Heart right ventricle (tissue), 16 donors: ENCODE measurements around the gene CAPN8. TPM values are rescaled to one million over a fixed set of nuclear protein-coding genes. Genes with fewer than 3 reads are reported as not detected.

ENCODE experiments used
- ATAC-seq, 8 donors: fragments of 200-7000 bp; cut with Tn5 transposase; one replicate each; pipeline ENCODE4 v1.9.1; 2020; ENCODE audit warnings: mild to moderate bottlenecking in 8 of 8, moderate library complexity in 8 of 8, moderate number of reproducible peaks in 1 of 8
- DNase-seq, 2 donors: peaks; one replicate each; pipeline ENCODE4 v3.0.0-alpha.2; 2020
- H3K27ac ChIP-seq, 10 donors: fragments of 200-600 bp; sonication (generic) in 2 of 10; one replicate each; pipeline versions ENCODE4 v1.5.0 to v1.8.0; 2020 to 2022; ENCODE audit warnings: mild to moderate bottlenecking in 3 of 10
- H3K27me3 ChIP-seq, 7 donors: fragments of 200-600 bp; one replicate each; pipeline ENCODE4 v1.8.0; 2021 to 2022; ENCODE audit warnings: mild to moderate bottlenecking in 2 of 7
- H3K36me3 ChIP-seq, 9 donors: fragments of 200-600 bp; sonication (generic) in 1 of 9; one replicate each; pipeline versions ENCODE4 v1.5.0 to v1.8.0; 2020 to 2022; ENCODE audit warnings: mild to moderate bottlenecking in 2 of 9
- H3K4me1 ChIP-seq, 9 donors: fragments of 200-600 bp; sonication (generic) in 1 of 9; one replicate each; pipeline versions ENCODE4 v1.5.0 to v1.8.0; 2020 to 2022; ENCODE audit warnings: mild to moderate bottlenecking in 4 of 9
- H3K4me3 ChIP-seq, 10 donors: fragments of 200-600 bp; sonication (generic) in 2 of 10; one replicate each; pipeline versions ENCODE4 v1.5.0 to v1.8.0; 2020 to 2022; ENCODE audit warnings: mild to moderate bottlenecking in 7 of 10, moderate library complexity in 2 of 10
- H3K9me3 ChIP-seq, 11 donors: fragments of 200-600 bp in 10 of 11; sonication (generic) in 2 of 11; one replicate each; pipeline versions ENCODE4 v1.5.0 to v1.8.0; 2013 to 2022; ENCODE audit warnings: mild to moderate bottlenecking in 2 of 11, control low read depth in 1 of 11, moderate library complexity in 1 of 11
- CTCF ChIP-seq, 9 donors: fragments of 200-600 bp; sonication (generic) in 2 of 9; IDR thresholded peaks; one replicate each; pipeline versions ENCODE4 v1.5.0 to v1.8.0; 2021 to 2022; ENCODE audit warnings: antibody characterized with exemption in 9 of 9, mild to moderate bottlenecking in 5 of 9, moderate library complexity in 1 of 9
- WGBS, 2 donors: extraction: QIAGEN DNeasy Blood & Tissue Kit; methylation state at CpG; one replicate each; pipeline ENCODE4 v1.1.7; 2013; ENCODE audit warnings: inconsistent platforms in 1 of 2; 5-methylcytosine and 5-hydroxymethylcytosine counted together
- intact Hi-C, 10 donors: fragments of 100-400 bp; cut with DNase I; formaldehyde crosslinking; loops; one replicate each; pipeline versions ENCODE4 v1.11.1 to v1.14.2; 2022
- polyA plus RNA-seq, 2 donors: library from polyadenylated mRNA; stranded (reverse); fragments of 200-250 nt; gene quantifications; one replicate each; pipeline ENCODE4 v1.2.3, GENCODE V29; 2013
- total RNA-seq, 10 donors: library from RNA; stranded (reverse); fragmentation: NEBNext Ultra II Directional in 3 of 10; extraction: Animal tissue kit (Norgen Biotek cat#: 25700) in 3 of 10; gene quantifications; one replicate each; pipeline versions ENCODE4 v1.2.1 to v1.2.4, GENCODE V29; 2021 to 2023
- donor health status: Arrhythmogenic right ventricular cardiomyopathy.
- donor health status: ischemic (EF 13 %, LVEDD 7.1; RV severe dilation, severe dysfunction).
- donor health status: healthy with polysubstance abuse.
- donor health status: DM: no; HTN: yes; CAD: no.
- donor health status: DM: no; HTN: no; CAD: no.
- donor health status: ischemic (EF 25% LVEDD 6.9; RV normal size, moderate dysfunction).
- donor health status: ischemic (EF 25% LVEDD 5.7; RV mildly dilated, moderate dysfunction).
- donor health status: healthy.
- donor health status: DM: yes; HTN: yes; CAD: no.
- donor health status: Ischemic cardiomyopathy.
- donor health status: ischemic (EF 35%, LVEDD 5.7; RV mildly dilated, moderate dysfunction).
- donor health status: nonischemic (EF 11% LVEDD 7.7; RV severe dilation, severe dysfunction).
- donor health status: DM: yes; HTN: yes; CAD: no.
- donor health status: PGD.
- donor health status: ischemic (EF 29% LVEDD 5.4; RV normal size, mild dysfunction).
- donor health status: nonischemic (EF 23%, LVEDD 6.1; RV moderate dilation, normal function).

CAPN8 gene
- total and polyA plus RNA-seq, 12 donors = 0.10 TPM; not detected in 11

GRCh38 chr1:223618680-223619079, 46.8 kb downstream of the CAPN8 start:
- no peak overlapping the region for H3K4me3 ChIP-seq
- TF ChIP-seq CTCF (IDR thresholded peaks at IDR 0.05) = no peak
- H3K36me3 ChIP-seq = no peaks in the 10 kb centered on the region
- ATAC-seq = no peak
- no peaks in the 10 kb centered on the region for H3K9me3 ChIP-seq
- intact Hi-C loops = no loop called here
- peaks cover 0 to 7% (median 0%) of the 10 kb centered on the region in 9 donors for H3K4me1 ChIP-seq
- no peak for DNase-seq
- no peaks in the 10 kb centered on the region for H3K27me3 ChIP-seq
- H3K27ac ChIP-seq = no peak overlapping the region
- 88 to 95% methylated on average over 5 of the region's 5 CpGs for WGBS, 2 donors

GRCh38 chr1:223617323-223618070, 48.0 kb downstream of the CAPN8 start:
- DNase-seq (no peak), ATAC-seq (peak in 1 of 8 donors; percentile 12)
- 38 to 39% methylated on average over 4 of the region's 4 CpGs for WGBS, 2 donors
- H3K4me3 ChIP-seq = no peak overlapping the region
- peak in 3 of 9 donors; percentile 9 to 36 (median 11) for TF ChIP-seq CTCF (IDR thresholded peaks at IDR 0.05)
- H3K4me1 ChIP-seq = peaks cover 0 to 7% (median 0%) of the 10 kb centered on the region in 9 donors
- H3K27me3 ChIP-seq = no peaks in the 10 kb centered on the region
- no peaks in the 10 kb centered on the region for H3K9me3 ChIP-seq
- no peak overlapping the region for H3K27ac ChIP-seq
- no peaks in the 10 kb centered on the region for H3K36me3 ChIP-seq
- intact Hi-C loops = no loop called here

- WGBS, 2 donors = 83 to 90% methylated on average over 4 of the region's 4 CpGs
- ATAC-seq (no peak), DNase-seq (no peak)
- no peak overlapping the region for H3K4me3 ChIP-seq
- H3K36me3 ChIP-seq = no peaks in the 10 kb centered on the region
- no peak overlapping the region for H3K27ac ChIP-seq
- intact Hi-C loops = no loop called here
- no peaks in the 10 kb centered on the region for H3K27me3 ChIP-seq
- H3K4me1 ChIP-seq = peaks cover 0 to 4% (median 0%) of the 10 kb centered on the region in 9 donors
- H3K9me3 ChIP-seq = no peaks in the 10 kb centered on the region
- TF ChIP-seq CTCF (IDR thresholded peaks at IDR 0.05) = no peak
These were observed 48.9 kb downstream of the CAPN8 start for GRCh38 chr1:223616586-223616985.

- 0 to 40% methylated on average over 1 of the region's 1 CpG for WGBS, 2 donors
- Histone ChIP-seq H3K9me3 (no peaks in the 10 kb centered on the region), H3K36me3 (no peaks in the 10 kb centered on the region), H3K27me3 (no peaks in the 10 kb centered on the region), H3K4me3 (no peak overlapping the region), H3K4me1 (no peaks in the 10 kb centered on the region), H3K27ac (no peak overlapping the region)
- intact Hi-C loops = no loop called here
- no peak for ATAC-seq
- no peak for TF ChIP-seq CTCF (IDR thresholded peaks at IDR 0.05)
- DNase-seq = no peak
These were observed 53.6 kb downstream of the CAPN8 start for GRCh38 chr1:223611936-223612335.
